Measurements from ENCODE around the gene STPG2.
"Not testable (repeated sequence)": the region's sequence is repeated elsewhere in the genome, so short reads cannot be mapped to it uniquely, and the experiment has no call there.

STPG2 gene

GRCh38 chr4:97560009-97560408 lies 583.3 kb downstream of the STPG2 start:
- no peak for DNase-seq (ENCODE audit: extremely low read depth, insufficient read length)
- Histone ChIP-seq H3K4me3 (replicated peaks; ENCODE audit: low read depth, low read length) (no peak overlapping the region), H3K36me3 (ENCODE audit: control insufficient read depth, insufficient read depth, low read length) (no peaks in the 10 kb centered on the region), H3K27me3 (replicated peaks; ENCODE audit: control insufficient read depth, insufficient read depth, low read length) (no peaks in the 10 kb centered on the region)
- TF ChIP-seq, protein P1, sequence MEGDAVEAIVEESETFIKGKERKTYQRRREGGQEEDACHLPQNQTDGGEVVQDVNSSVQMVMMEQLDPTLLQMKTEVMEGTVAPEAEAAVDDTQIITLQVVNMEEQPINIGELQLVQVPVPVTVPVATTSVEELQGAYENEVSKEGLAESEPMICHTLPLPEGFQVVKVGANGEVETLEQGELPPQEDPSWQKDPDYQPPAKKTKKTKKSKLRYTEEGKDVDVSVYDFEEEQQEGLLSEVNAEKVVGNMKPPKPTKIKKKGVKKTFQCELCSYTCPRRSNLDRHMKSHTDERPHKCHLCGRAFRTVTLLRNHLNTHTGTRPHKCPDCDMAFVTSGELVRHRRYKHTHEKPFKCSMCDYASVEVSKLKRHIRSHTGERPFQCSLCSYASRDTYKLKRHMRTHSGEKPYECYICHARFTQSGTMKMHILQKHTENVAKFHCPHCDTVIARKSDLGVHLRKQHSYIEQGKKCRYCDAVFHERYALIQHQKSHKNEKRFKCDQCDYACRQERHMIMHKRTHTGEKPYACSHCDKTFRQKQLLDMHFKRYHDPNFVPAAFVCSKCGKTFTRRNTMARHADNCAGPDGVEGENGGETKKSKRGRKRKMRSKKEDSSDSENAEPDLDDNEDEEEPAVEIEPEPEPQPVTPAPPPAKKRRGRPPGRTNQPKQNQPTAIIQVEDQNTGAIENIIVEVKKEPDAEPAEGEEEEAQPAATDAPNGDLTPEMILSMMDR (IDR thresholded peaks at IDR 0.05; ENCODE audit: insufficient read depth, low read length, poor library complexity, severe bottlenecking): no peak

GRCh38 chr4:97558204-97558778 lies 585.0 kb downstream of the STPG2 start:
- DNase-seq (ENCODE audit: extremely low read depth, insufficient read length): no peak
- Histone ChIP-seq H3K27me3 (replicated peaks; ENCODE audit: control insufficient read depth, insufficient read depth, low read length) (no peaks in the 10 kb centered on the region), H3K36me3 (ENCODE audit: control insufficient read depth, insufficient read depth, low read length) (no peaks in the 10 kb centered on the region), H3K4me3 (replicated peaks; ENCODE audit: low read depth, low read length) (no peak overlapping the region)
- TF ChIP-seq, protein P1 (IDR thresholded peaks at IDR 0.05; ENCODE audit: insufficient read depth, low read length, poor library complexity, severe bottlenecking): no peak

GRCh38 chr4:97550637-97551036 lies 592.6 kb downstream of the STPG2 start:
- DNase-seq (ENCODE audit: extremely low read depth, insufficient read length); H3K4me3 ChIP-seq (replicated peaks; ENCODE audit: low read depth, low read length); H3K36me3 ChIP-seq (ENCODE audit: control insufficient read depth, insufficient read depth, low read length); H3K27me3 ChIP-seq (replicated peaks; ENCODE audit: control insufficient read depth, insufficient read depth, low read length): not testable (repeated sequence)

DNA sequence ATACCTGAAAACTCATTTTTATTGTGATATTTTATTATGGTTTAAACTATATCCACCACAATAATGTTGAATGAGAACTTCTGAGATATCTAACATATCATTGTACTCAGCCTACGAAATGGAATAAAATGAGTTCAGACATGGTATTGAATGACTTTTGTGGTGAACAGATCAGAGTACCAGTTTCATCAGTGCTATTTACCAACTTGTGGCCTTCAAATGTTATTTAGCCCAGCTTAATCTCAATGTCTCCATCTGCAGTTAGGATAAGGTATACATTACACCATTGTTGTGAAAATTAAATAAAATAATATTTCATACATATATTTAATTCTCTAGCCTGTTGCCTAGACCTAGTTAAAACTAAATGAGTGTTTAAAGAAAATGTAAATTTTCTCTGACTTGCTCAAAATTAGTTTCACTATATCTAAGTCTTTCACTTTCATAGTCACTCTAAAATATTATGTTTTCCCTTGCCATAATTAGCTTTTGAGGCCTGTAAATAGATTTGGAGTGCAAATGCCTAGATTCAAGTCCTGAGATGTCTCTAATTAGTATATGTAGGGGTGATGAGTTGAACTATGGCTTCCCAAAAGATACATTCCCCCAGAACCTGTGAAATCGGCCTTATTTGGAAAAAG lies 594.2 kb downstream of the STPG2 start:
- Histone ChIP-seq H3K27me3 (replicated peaks; ENCODE audit: control insufficient read depth, insufficient read depth, low read length) (no peaks in the 10 kb centered on the region), H3K36me3 (ENCODE audit: control insufficient read depth, insufficient read depth, low read length) (no peaks in the 10 kb centered on the region), H3K4me3 (replicated peaks; ENCODE audit: low read depth, low read length) (no peak overlapping the region)
- TF ChIP-seq, protein P1 (IDR thresholded peaks at IDR 0.05; ENCODE audit: insufficient read depth, low read length, poor library complexity, severe bottlenecking): no peak
- no peak for DNase-seq (ENCODE audit: extremely low read depth, insufficient read length)

GRCh38 chr4:97548186-97548585 lies 595.1 kb downstream of the STPG2 start:
- no peaks in the 10 kb centered on the region for H3K27me3 ChIP-seq (replicated peaks; ENCODE audit: control insufficient read depth, insufficient read depth, low read length)
- no peak overlapping the region for H3K4me3 ChIP-seq (replicated peaks; ENCODE audit: low read depth, low read length)
- TF ChIP-seq, protein P1 (IDR thresholded peaks at IDR 0.05; ENCODE audit: insufficient read depth, low read length, poor library complexity, severe bottlenecking): no peak
- no peak for DNase-seq (ENCODE audit: extremely low read depth, insufficient read length)
- no peaks in the 10 kb centered on the region for H3K36me3 ChIP-seq (ENCODE audit: control insufficient read depth, insufficient read depth, low read length)

DNA sequence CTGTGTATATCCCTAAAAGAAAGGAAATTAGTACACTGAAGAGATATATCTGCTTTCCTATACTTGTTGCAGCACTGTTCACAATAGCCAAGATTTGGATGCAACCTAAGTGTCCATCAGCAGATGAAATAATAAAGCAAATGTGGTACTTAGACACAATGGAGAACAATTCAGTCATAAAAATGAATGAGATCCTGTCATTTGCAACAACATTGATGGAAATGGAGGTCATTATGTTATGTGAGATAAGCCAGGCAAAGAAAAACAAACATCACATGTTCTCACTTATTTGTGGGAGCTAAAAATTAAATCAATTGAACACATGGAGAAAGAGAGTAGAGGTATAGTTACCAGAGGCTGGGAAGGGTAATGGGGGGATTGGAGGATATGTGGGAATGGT lies 611.9 kb downstream of the STPG2 start:
- no peaks in the 10 kb centered on the region for H3K36me3 ChIP-seq (ENCODE audit: control insufficient read depth, insufficient read depth, low read length)
- TF ChIP-seq, protein P1 (IDR thresholded peaks at IDR 0.05; ENCODE audit: insufficient read depth, low read length, poor library complexity, severe bottlenecking): no peak
- DNase-seq (ENCODE audit: extremely low read depth, insufficient read length): no peak
- no peak overlapping the region for H3K4me3 ChIP-seq (replicated peaks; ENCODE audit: low read depth, low read length)
- no peaks in the 10 kb centered on the region for H3K27me3 ChIP-seq (replicated peaks; ENCODE audit: control insufficient read depth, insufficient read depth, low read length)

Measured in GM06990 (cell line).